Aorta (tissue), 5 donors: ENCODE results near the gene NTN1. TPM values are rescaled to one million over a fixed set of nuclear protein-coding genes. Genes with fewer than 3 reads are reported as not detected.

Experiments
- ATAC-seq: fragments of 200-7000 bp; cut with Tn5 transposase; one replicate; pipeline ENCODE4 v1.9.1; 2022; ENCODE audit warnings: moderate library complexity; ENCODE audit not compliant: low FRiP score
- DNase-seq, 2 donors: peaks; one replicate each; pipeline ENCODE4 v3.0.0-alpha.2; 2020
- H3K27ac ChIP-seq, 2 donors: one replicate each; pipeline ENCODE4 v1.5.1; 2013; ENCODE audit warnings: low read length in 2 of 2, mild to moderate bottlenecking in 2 of 2, moderate library complexity in 2 of 2, control low read depth in 1 of 2, inconsistent platforms in 1 of 2, low read depth in 1 of 2
- H3K27me3 ChIP-seq, 2 donors: one replicate each; pipeline ENCODE4 v1.6.1; 2013; ENCODE audit warnings: control low read depth in 1 of 2, low read length in 1 of 2, mild to moderate bottlenecking in 1 of 2, moderate library complexity in 1 of 2; ENCODE audit not compliant: insufficient read depth in 2 of 2, control insufficient read depth in 1 of 2
- H3K36me3 ChIP-seq, 2 donors: one replicate each; pipeline ENCODE4 v1.6.1; 2013; ENCODE audit warnings: control low read depth in 1 of 2, low read length in 1 of 2, mild to moderate bottlenecking in 1 of 2; ENCODE audit not compliant: insufficient read depth in 2 of 2, control insufficient read depth in 1 of 2
- H3K4me1 ChIP-seq, 2 donors: one replicate each; pipeline ENCODE4 v1.6.1; 2013; ENCODE audit warnings: low read length in 2 of 2, control low read depth in 1 of 2, mild to moderate bottlenecking in 1 of 2, moderate library complexity in 1 of 2; ENCODE audit not compliant: insufficient read depth in 2 of 2, control insufficient read depth in 1 of 2
- H3K4me3 ChIP-seq, 2 donors: one replicate each; pipeline ENCODE4 v1.5.1; 2013; ENCODE audit warnings: low read length in 2 of 2, control low read depth in 1 of 2, mild to moderate bottlenecking in 1 of 2
- H3K9me3 ChIP-seq: one replicate; pipeline ENCODE4 v1.6.1; 2013; ENCODE audit warnings: mild to moderate bottlenecking, low read length; ENCODE audit not compliant: control insufficient read depth
- WGBS, 2 donors: extraction: QIAGEN DNeasy Blood & Tissue Kit; methylation state at CpG; one replicate each; pipeline ENCODE4 v1.1.7; 2013; 5-methylcytosine and 5-hydroxymethylcytosine counted together
- intact Hi-C, 2 donors: fragments of 100-400 bp; cut with DNase I; formaldehyde crosslinking; loops; one replicate each; pipeline versions ENCODE4 v1.14.2 to v1.15.0; 2022
- polyA plus RNA-seq, 2 donors: library from polyadenylated mRNA; stranded (reverse); fragments of 200-250 nt; gene quantifications; one replicate each; pipeline ENCODE4 v1.2.3, GENCODE V29; 2013
- total RNA-seq, 2 donors: library from RNA; stranded (reverse); fragmentation: NEBNext Ultra II Directional; extraction: Animal tissue kit (Norgen Biotek cat#: 25700); gene quantifications; one replicate each; pipeline ENCODE4 v1.2.1, GENCODE V29; 2021
- donor health status: healthy with polysubstance abuse.
- donor health status: Bipolar disorder and iron deficiency.
- donor health status: DM: no; HTN: no; CAD: no.
- donor health status: DM: no; HTN: no; CAD: no.
- donor health status: DM: yes; HTN: yes; CAD: no.

NTN1 gene
- total and polyA plus RNA-seq, 4 donors: 6.6 to 90.4 (median 37.1) TPM

GRCh38 chr17:9284884-9285283 lies 263.6 kb downstream of the NTN1 start:
- H3K4me3 ChIP-seq: no peak overlapping the region
- H3K4me1 ChIP-seq: no peaks in the 10 kb centered on the region
- intact Hi-C loops: no loop called here
- H3K36me3 ChIP-seq: no peaks in the 10 kb centered on the region
- H3K9me3 ChIP-seq: no peaks in the 10 kb centered on the region
- ATAC-seq (no peak), DNase-seq (peak in 1 of 2 donors; percentile 53)
- no peak overlapping the region for H3K27ac ChIP-seq
- H3K27me3 ChIP-seq: no peaks in the 10 kb centered on the region
- WGBS, 2 donors: 53 to 56% methylated on average over 4 of the region's 4 CpGs

- ATAC-seq: no peak
- DNase-seq: no peak
- no peaks in the 10 kb centered on the region for H3K4me1 ChIP-seq
- H3K4me3 ChIP-seq: no peak overlapping the region
- intact Hi-C loops: no loop called here
- H3K36me3 ChIP-seq: no peaks in the 10 kb centered on the region
- no peaks in the 10 kb centered on the region for H3K9me3 ChIP-seq
- no peaks in the 10 kb centered on the region for H3K27me3 ChIP-seq
- H3K27ac ChIP-seq: no peak overlapping the region
- WGBS, 2 donors: 88 to 95% methylated on average over 14 of the region's 14 CpGs
These were observed 264.5 kb downstream of the NTN1 start for GRCh38 chr17:9285602-9286427.

- no peak for ATAC-seq
- Histone ChIP-seq H3K27me3 (no peaks in the 10 kb centered on the region), H3K9me3 (no peaks in the 10 kb centered on the region), H3K27ac (no peak overlapping the region), H3K4me1 (no peaks in the 10 kb centered on the region), H3K4me3 (no peak overlapping the region), H3K36me3 (no peaks in the 10 kb centered on the region)
- DNase-seq: no peak
- intact Hi-C loops: no loop called here
- WGBS, 2 donors: 92% methylated on average over 7 of the region's 7 CpGs
These were observed 265.1 kb downstream of the NTN1 start for GRCh38 chr17:9286434-9286833.

GRCh38 chr17:9287306-9287705 lies 266.0 kb downstream of the NTN1 start:
- intact Hi-C loops: no loop called here

GRCh38 chr17:9290226-9290613 lies 268.9 kb downstream of the NTN1 start:
- Histone ChIP-seq H3K9me3 (no peaks in the 10 kb centered on the region), H3K4me3 (no peak overlapping the region), H3K27me3 (no peaks in the 10 kb centered on the region), H3K27ac (no peak overlapping the region), H3K4me1 (peaks cover 3 to 4% of the 10 kb centered on the region in 2 donors), H3K36me3 (no peaks in the 10 kb centered on the region)
- ATAC-seq (no peak), DNase-seq (no peak)
- intact Hi-C loops: loop anchor here (5.0 to 10.0 kb wide), 6 partner anchors 85 to 298 kb away; no protein-coding TSS in a partner anchor
- WGBS, 2 donors: 90 to 93% methylated on average over 7 of the region's 7 CpGs

More at GRCh38 chr17:9287306-9287705, 266.0 kb downstream of the NTN1 start:
- H3K4me1 ChIP-seq: no peaks in the 10 kb centered on the region
- ATAC-seq (no peak), DNase-seq (no peak)
- H3K27ac ChIP-seq: no peak overlapping the region
- H3K36me3 ChIP-seq: no peaks in the 10 kb centered on the region
- H3K9me3 ChIP-seq: no peaks in the 10 kb centered on the region
- H3K4me3 ChIP-seq: no peak overlapping the region
- WGBS, 2 donors: 91 to 100% methylated on average over 2 of the region's 2 CpGs
- no peaks in the 10 kb centered on the region for H3K27me3 ChIP-seq

- no peak overlapping the region for H3K4me3 ChIP-seq
- H3K4me1 ChIP-seq: peaks cover 3 to 4% of the 10 kb centered on the region in 2 donors
- no peaks in the 10 kb centered on the region for H3K27me3 ChIP-seq
- peak overlapping the region; percentile 23 to 61 for H3K27ac ChIP-seq
- DNase-seq (peak; percentile 55 to 82), ATAC-seq (peak; percentile 89)
- 27 to 29% methylated on average over 8 of the region's 8 CpGs for WGBS, 2 donors
- H3K36me3 ChIP-seq: no peaks in the 10 kb centered on the region
- intact Hi-C loops: loop anchor here (5.0 to 10.0 kb wide), 6 partner anchors 87 to 300 kb away; no protein-coding TSS in a partner anchor
- no peaks in the 10 kb centered on the region for H3K9me3 ChIP-seq
These were observed 270.7 kb downstream of the NTN1 start for GRCh38 chr17:9291912-9292560.

GRCh38 chr17:9292561-9292941 lies 271.2 kb downstream of the NTN1 start:
- H3K9me3 ChIP-seq: no peaks in the 10 kb centered on the region
- peak; percentile 74 for ATAC-seq
- no peak for DNase-seq
- WGBS, 2 donors: 2 to 6% methylated on average over 2 of the region's 2 CpGs
- peak overlapping the region; percentile 23 to 61 for H3K27ac ChIP-seq
- peaks cover 3 to 4% of the 10 kb centered on the region in 2 donors for H3K4me1 ChIP-seq
- H3K36me3 ChIP-seq: no peaks in the 10 kb centered on the region
- intact Hi-C loops: loop anchor here (5.0 to 10.0 kb wide), 6 partner anchors 88 to 300 kb away; no protein-coding TSS in a partner anchor
- H3K27me3 ChIP-seq: no peaks in the 10 kb centered on the region
- no peak overlapping the region for H3K4me3 ChIP-seq
